ENCODE measurements around the gene DPF1.

DNA sequence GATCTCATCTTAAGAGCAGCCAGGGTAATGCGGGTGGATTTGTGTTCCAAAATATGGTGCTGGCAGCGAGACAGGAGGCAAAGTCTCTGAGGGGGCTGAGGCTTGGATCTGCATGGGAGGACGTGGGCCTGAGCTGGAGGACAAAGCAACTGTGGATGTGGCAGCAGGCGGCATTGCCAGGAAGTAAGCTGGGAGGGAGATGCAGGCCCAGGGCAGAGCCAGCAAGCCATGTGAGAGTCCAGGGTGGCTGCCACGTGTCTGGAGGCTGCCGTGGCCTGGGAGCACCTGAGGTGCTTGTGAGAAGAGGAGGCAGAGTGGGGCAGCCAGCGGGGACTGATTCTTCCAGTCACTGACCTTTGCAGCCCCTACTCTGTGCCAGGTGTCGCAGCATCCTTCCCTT is 52.0 kb downstream of the DPF1 start:
- TF ChIP-seq POLR2A (IDR thresholded peaks at IDR 0.05): no peak
- TF ChIP-seq, protein P1, sequence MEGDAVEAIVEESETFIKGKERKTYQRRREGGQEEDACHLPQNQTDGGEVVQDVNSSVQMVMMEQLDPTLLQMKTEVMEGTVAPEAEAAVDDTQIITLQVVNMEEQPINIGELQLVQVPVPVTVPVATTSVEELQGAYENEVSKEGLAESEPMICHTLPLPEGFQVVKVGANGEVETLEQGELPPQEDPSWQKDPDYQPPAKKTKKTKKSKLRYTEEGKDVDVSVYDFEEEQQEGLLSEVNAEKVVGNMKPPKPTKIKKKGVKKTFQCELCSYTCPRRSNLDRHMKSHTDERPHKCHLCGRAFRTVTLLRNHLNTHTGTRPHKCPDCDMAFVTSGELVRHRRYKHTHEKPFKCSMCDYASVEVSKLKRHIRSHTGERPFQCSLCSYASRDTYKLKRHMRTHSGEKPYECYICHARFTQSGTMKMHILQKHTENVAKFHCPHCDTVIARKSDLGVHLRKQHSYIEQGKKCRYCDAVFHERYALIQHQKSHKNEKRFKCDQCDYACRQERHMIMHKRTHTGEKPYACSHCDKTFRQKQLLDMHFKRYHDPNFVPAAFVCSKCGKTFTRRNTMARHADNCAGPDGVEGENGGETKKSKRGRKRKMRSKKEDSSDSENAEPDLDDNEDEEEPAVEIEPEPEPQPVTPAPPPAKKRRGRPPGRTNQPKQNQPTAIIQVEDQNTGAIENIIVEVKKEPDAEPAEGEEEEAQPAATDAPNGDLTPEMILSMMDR (IDR thresholded peaks at IDR 0.05): no peak

Measured in lower leg skin (tissue), 3 donors.